Adrenal gland (tissue), 12 donors: ENCODE results near the gene ABCC3. TPM values are rescaled to one million over a fixed set of nuclear protein-coding genes. Genes with fewer than 3 reads are reported as not detected.

Source experiments
- DNase-seq, 7 donors: peaks; one replicate each; pipeline ENCODE4 v3.0.0-alpha.2; 2019 to 2020
- H3K27ac ChIP-seq, 5 donors: fragments of 200-600 bp; sonication (generic) in 4 of 5; 1 replicate in 3 of 5; 2 replicates in 2 of 5; pipeline versions ENCODE4 v1.5.1 to v1.8.0; 2016 to 2020; ENCODE audit warnings: mild to moderate bottlenecking in 1 of 5
- H3K27me3 ChIP-seq: fragments of 200-600 bp; 2 replicates; pipeline ENCODE4 v1.8.0; 2021
- H3K36me3 ChIP-seq, 2 donors: fragments of 200-600 bp; replicated peaks in 1 of 2; 1 replicate in 1 of 2; 2 replicates in 1 of 2; pipeline versions ENCODE4 v1.5.1 to v1.8.0; 2018 to 2022
- H3K4me1 ChIP-seq, 2 donors: fragments of 200-600 bp; replicated peaks in 1 of 2; 1 replicate in 1 of 2; 2 replicates in 1 of 2; pipeline versions ENCODE4 v1.5.1 to v1.8.0; 2018 to 2021
- H3K4me3 ChIP-seq, 4 donors: fragments of 200-600 bp; sonication (generic) in 3 of 4; one replicate each; pipeline ENCODE4 v1.5.1; 2016 to 2018
- H3K9me3 ChIP-seq, 3 donors: fragments of 200-600 bp; sonication (generic) in 1 of 3; replicated peaks in 1 of 3; 1 replicate in 2 of 3; 2 replicates in 1 of 3; pipeline versions ENCODE4 v1.5.1 to v1.8.0; 2016 to 2021
- CTCF ChIP-seq, 6 experiments: fragments of 450-650 bp in 4 of 6; fragments of 200-600 bp in 2 of 6; sonication (generic) in 1 of 6; IDR thresholded peaks; 1 replicate in 5 of 6; 2 replicates in 1 of 6; pipeline versions ENCODE4 v1.5.1 to v1.8.0; 2016 to 2021; ENCODE audit warnings: antibody characterized with exemption in 6 of 6, mild to moderate bottlenecking in 2 of 6, moderate library complexity in 1 of 6
- POLR2A ChIP-seq, 2 donors: fragments of 450-650 bp; IDR thresholded peaks; one replicate each; pipeline ENCODE4 v1.6.1; 2017; ENCODE audit warnings: antibody characterized with exemption in 2 of 2, mild to moderate bottlenecking in 2 of 2, moderate library complexity in 1 of 2
- WGBS, 4 donors: extraction: QIAGEN DNeasy Blood & Tissue Kit in 2 of 4; methylation state at CpG; one replicate each; pipeline versions ENCODE4 v1.1.5 to v1.1.7; 2013 to 2017; 5-methylcytosine and 5-hydroxymethylcytosine counted together
- intact Hi-C, 2 donors: fragments of 100-400 bp; cut with DNase I; formaldehyde crosslinking; loops; one replicate each; pipeline versions ENCODE4 v1.14.1 to v1.15.0; 2022 to 2023
- polyA plus RNA-seq, 3 donors: library from polyadenylated mRNA; stranded (reverse); fragments of 200-250 nt in 2 of 3; fragments of 350-450 nt in 1 of 3; fragmentation: Illumina TruSeq in 1 of 3; extraction: RNeasy Lipid Tissue Mini Kit (QIAGEN cat#74804) in 1 of 3; gene quantifications; one replicate each; pipeline ENCODE4 v1.2.3, GENCODE V29; 2013 to 2014
- total RNA-seq, 9 donors: library from RNA; depleted of rRNA in 4 of 9; stranded (reverse); fragments of >200 nt in 4 of 9; fragments of 120-200 nt in 1 of 9; fragmentation: NEBNext Ultra II Directional in 1 of 9; extraction: Animal tissue kit (Norgen Biotek cat#: 25700) in 1 of 9; gene quantifications; one replicate each; pipeline versions ENCODE4 v1.1.0 to v1.2.4, GENCODE V29; 2013 to 2023
- donor health status: healthy with polysubstance abuse.
- donor health status: Bipolar disorder and iron deficiency.
- donor health status: DM: yes; HTN: yes; CAD: no.
- donor health status: DM: no; HTN: no; CAD: no.
- donor health status: DM: no; HTN: no; CAD: no.
- donor health status: DM: yes; HTN: yes; CAD: no.

ABCC3 gene
- total and polyA plus RNA-seq, 12 donors, result 7.2 to 448 (median 262) TPM

DNA sequence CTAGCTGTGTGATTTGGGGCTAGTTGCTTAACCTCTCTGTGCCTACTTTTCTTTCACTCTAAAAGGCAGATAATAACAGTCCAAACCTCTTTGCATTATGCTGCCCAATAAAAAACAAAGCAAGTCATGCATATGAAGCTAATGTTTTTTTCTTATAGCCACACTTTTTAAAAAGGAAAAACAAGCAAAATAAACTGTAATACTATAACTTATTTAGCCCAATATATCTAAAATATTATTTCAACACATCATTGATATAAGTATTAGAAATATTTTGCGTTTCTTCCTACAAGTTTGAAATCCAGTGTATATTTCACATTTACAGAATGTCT, 50.6 kb downstream of the ABCC3 start:
- WGBS, 4 donors, result 84 to 91% (median 87%) methylated on average over 1 of the region's 1 CpG
- intact Hi-C loops, result no loop called here
- Histone ChIP-seq H3K27ac (peak overlapping the region in 3 of 5 donors; percentile 83 to 91 (median 87)), H3K4me1 (peaks cover 44 to 67% of the 10 kb centered on the region in 2 donors), H3K36me3 (no peaks in the 10 kb centered on the region), H3K4me3 (no peak overlapping the region), H3K9me3 (no peaks in the 10 kb centered on the region), H3K27me3 (no peaks in the 10 kb centered on the region)
- DNase-seq, result no peak
- TF ChIP-seq CTCF (IDR thresholded peaks at IDR 0.05) (no peak), POLR2A (IDR thresholded peaks at IDR 0.05) (no peak)

DNA sequence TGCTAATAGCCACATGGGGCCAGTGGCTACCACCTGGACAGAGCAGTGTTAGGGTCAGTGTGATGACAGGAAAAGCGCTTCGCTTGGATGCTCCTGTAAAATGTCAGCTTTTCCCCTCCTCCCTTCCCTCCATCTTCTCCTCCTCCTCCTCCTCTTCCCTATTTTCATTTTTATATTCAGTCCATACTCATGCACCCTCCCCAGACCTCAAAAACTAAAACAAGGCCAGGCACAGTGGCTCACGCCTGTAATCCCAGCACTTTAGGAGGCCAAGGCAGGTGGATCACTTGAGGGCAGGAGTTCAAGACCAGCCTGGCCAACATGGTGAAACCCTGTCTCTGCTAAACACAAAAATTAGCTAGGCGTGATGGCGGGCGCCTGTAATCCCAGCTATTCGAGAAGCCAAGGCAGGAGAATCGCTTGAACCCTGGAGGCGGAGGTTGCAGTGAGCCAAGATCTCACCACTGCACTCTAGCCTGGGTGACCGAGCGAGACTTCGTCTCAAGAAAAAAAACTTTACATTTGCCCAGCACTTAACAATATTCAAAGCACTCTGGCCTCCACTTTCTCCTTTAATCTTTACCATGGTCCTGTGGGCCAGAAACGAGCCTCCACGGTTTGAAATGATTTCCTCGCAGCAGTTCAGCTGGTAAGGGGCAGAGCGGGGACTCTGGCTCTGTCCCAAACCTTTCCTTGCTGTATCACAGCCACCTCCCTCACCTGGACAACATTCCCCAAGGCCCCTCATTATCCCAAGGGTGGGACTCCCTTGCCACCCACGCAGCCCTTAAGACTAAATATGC, 51.2 kb downstream of the ABCC3 start:
- peak in 2 of 7 donors; percentile 31 to 35 for DNase-seq
- intact Hi-C loops, result no loop called here
- Histone ChIP-seq H3K27me3 (no peaks in the 10 kb centered on the region), H3K4me3 (no peak overlapping the region), H3K36me3 (no peaks in the 10 kb centered on the region), H3K27ac (peak overlapping the region; percentile 77 to 91 (median 86)), H3K9me3 (no peaks in the 10 kb centered on the region), H3K4me1 (peaks cover 48 to 72% of the 10 kb centered on the region in 2 donors)
- TF ChIP-seq CTCF (IDR thresholded peaks at IDR 0.05), result no peak
- TF ChIP-seq POLR2A (IDR thresholded peaks at IDR 0.05), result no peak
- 78 to 82% (median 80%) methylated on average over 13 to 17 of the region's 17 CpGs for WGBS, 4 donors

GRCh38 chr17:50686494-50687199, 52.0 kb downstream of the ABCC3 start:
- H3K27ac ChIP-seq, result peak overlapping the region; percentile 83 to 91 (median 86)
- intact Hi-C loops, result no loop called here
- 19 to 49% (median 37%) methylated on average over 12 to 14 of the region's 14 CpGs for WGBS, 4 donors
- H3K27me3 ChIP-seq, result no peaks in the 10 kb centered on the region
- no peaks in the 10 kb centered on the region for H3K9me3 ChIP-seq
- H3K4me1 ChIP-seq, result peaks cover 42 to 71% of the 10 kb centered on the region in 2 donors
- peak; percentile 83 to 97 (median 96) for DNase-seq
- no peak overlapping the region for H3K4me3 ChIP-seq
- no peak for TF ChIP-seq CTCF (IDR thresholded peaks at IDR 0.05)
- TF ChIP-seq POLR2A (IDR thresholded peaks at IDR 0.05), result peak in 1 of 2 donors; percentile 79
- H3K36me3 ChIP-seq, result peaks cover 0 to 2% of the 10 kb centered on the region in 2 donors
